Esophagus muscularis mucosa (tissue), 4 donors: ENCODE results near the gene FGF23. TPM values are rescaled to one million over a fixed set of nuclear protein-coding genes. Genes with fewer than 3 reads are reported as not detected.

Experiments
- DNase-seq: peaks from one replicate; pipeline ENCODE4 v3.0.0-alpha.2; 2017; ENCODE audit errors: extremely low spot score
- H3K27ac ChIP-seq, 4 donors: fragments of 200-600 bp; sonication (generic); replicated peaks in 1 of 4; 1 replicate in 3 of 4; 2 replicates in 1 of 4; pipeline ENCODE4 v1.5.1; 2016 to 2019; ENCODE audit warnings: mild to moderate bottlenecking in 1 of 4
- H3K27me3 ChIP-seq, 4 donors: fragments of 200-600 bp; sonication (generic); one replicate each; pipeline versions ENCODE4 v1.5.1 to v1.6.0; 2016 to 2019
- H3K36me3 ChIP-seq, 4 donors: fragments of 200-600 bp; sonication (generic); one replicate each; pipeline ENCODE4 v1.5.1; 2016 to 2019
- H3K4me1 ChIP-seq, 4 donors: fragments of 200-600 bp; sonication (generic); one replicate each; pipeline ENCODE4 v1.5.1; 2016 to 2019
- H3K4me3 ChIP-seq, 4 donors: fragments of 200-600 bp; sonication (generic); 1 replicate in 2 of 4; 2 replicates in 2 of 4; pipeline ENCODE4 v1.5.1; 2016 to 2019; ENCODE audit warnings: mild to moderate bottlenecking in 4 of 4, moderate library complexity in 1 of 4
- H3K9me3 ChIP-seq, 4 donors: fragments of 200-600 bp; sonication (generic); 1 replicate in 3 of 4; 2 replicates in 1 of 4; pipeline ENCODE4 v1.5.1; 2016 to 2019
- EP300 ChIP-seq: sonication (generic); formaldehyde crosslinking; IDR thresholded peaks from one replicate; pipeline ENCODE4 v1.6.1; 2017; ENCODE audit warnings: antibody characterized with exemption
- POLR2A ChIP-seq: fragments of 450-650 bp; IDR thresholded peaks from one replicate; pipeline ENCODE4 v1.6.1; 2017; ENCODE audit warnings: antibody characterized with exemption, moderate library complexity, mild to moderate bottlenecking, low read depth
- POLR2AphosphoS5 ChIP-seq, 2 donors: sonication (generic); formaldehyde crosslinking; IDR thresholded peaks; one replicate each; pipeline ENCODE4 v1.6.1; 2017; ENCODE audit warnings: antibody characterized with exemption in 2 of 2
- WGBS: methylation state at CpG from one replicate; pipeline ENCODE4 v1.1.5; 2018; 5-methylcytosine and 5-hydroxymethylcytosine counted together
- intact Hi-C: fragments of 100-400 bp; cut with DNase I; formaldehyde crosslinking; loops from one replicate; pipeline ENCODE4 v1.15.1; 2023
- total RNA-seq, 4 donors: library from RNA; depleted of rRNA; stranded (reverse); fragments of >200 nt; gene quantifications; one replicate each; pipeline versions ENCODE4 v1.1.0 to v1.2.1, GENCODE V29; 2016
- TF ChIP-seq, protein P1 (sequence below), 3 experiments: fragments of 200-600 bp in 2 of 3; fragments of 450-650 bp in 1 of 3; sonication (generic) in 2 of 3; IDR thresholded peaks; one replicate each; pipeline ENCODE4 v1.5.1; 2017 to 2019; ENCODE audit warnings: antibody characterized with exemption in 3 of 3, mild to moderate bottlenecking in 2 of 3, moderate library complexity in 1 of 3

The FGF23 gene
- total RNA-seq: not detected

DNA sequence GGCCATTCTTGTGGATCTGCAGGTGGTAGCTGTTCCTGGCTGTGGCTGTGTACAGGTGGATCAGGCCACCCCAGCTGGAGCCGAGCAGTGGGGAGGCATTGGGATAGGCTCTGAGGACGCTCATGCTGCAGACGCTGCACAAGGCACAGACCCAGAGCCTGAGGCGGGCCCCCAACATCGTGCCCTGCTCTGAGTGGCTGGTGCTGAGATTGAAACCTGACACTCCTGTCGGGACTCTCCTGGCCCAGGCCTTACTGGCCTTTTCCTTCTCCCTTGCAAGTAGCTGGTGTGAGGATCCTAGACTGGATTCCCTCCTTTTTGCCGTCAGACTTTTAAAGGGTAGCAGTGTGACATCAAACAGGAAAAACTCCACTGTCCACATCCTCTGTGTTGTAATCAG is at the start of gene FGF23:
FGF23 (minus strand) TSS at position 308 of the 400 bp plus-strand sequence; CDS start at position 178, 130 bp downstream.
- no peak for TF ChIP-seq EP300
- TF ChIP-seq POLR2A: no peak
- TF ChIP-seq POLR2AphosphoS5 (IDR thresholded peaks at IDR 0.05): no peak
- TF ChIP-seq, protein P1, sequence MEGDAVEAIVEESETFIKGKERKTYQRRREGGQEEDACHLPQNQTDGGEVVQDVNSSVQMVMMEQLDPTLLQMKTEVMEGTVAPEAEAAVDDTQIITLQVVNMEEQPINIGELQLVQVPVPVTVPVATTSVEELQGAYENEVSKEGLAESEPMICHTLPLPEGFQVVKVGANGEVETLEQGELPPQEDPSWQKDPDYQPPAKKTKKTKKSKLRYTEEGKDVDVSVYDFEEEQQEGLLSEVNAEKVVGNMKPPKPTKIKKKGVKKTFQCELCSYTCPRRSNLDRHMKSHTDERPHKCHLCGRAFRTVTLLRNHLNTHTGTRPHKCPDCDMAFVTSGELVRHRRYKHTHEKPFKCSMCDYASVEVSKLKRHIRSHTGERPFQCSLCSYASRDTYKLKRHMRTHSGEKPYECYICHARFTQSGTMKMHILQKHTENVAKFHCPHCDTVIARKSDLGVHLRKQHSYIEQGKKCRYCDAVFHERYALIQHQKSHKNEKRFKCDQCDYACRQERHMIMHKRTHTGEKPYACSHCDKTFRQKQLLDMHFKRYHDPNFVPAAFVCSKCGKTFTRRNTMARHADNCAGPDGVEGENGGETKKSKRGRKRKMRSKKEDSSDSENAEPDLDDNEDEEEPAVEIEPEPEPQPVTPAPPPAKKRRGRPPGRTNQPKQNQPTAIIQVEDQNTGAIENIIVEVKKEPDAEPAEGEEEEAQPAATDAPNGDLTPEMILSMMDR (IDR thresholded peaks at IDR 0.05): no peak
- no peak within 1 kb of the TSS for H3K4me3 ChIP-seq
- H3K36me3 ChIP-seq: no peaks in the 10 kb centered on the region
- H3K9me3 ChIP-seq: no peaks in the 10 kb centered on the region
- intact Hi-C loops: no loop called here
- no peaks in the 10 kb centered on the region for H3K4me1 ChIP-seq
- peaks cover 0 to 8% (median 0%) of the 10 kb centered on the region in 4 donors for H3K27me3 ChIP-seq
- H3K27ac ChIP-seq: no peak within 1 kb of the TSS
- DNase-seq: peak; percentile 90
- 7% methylated on average over 4 of the region's 7 CpGs for WGBS

DNA sequence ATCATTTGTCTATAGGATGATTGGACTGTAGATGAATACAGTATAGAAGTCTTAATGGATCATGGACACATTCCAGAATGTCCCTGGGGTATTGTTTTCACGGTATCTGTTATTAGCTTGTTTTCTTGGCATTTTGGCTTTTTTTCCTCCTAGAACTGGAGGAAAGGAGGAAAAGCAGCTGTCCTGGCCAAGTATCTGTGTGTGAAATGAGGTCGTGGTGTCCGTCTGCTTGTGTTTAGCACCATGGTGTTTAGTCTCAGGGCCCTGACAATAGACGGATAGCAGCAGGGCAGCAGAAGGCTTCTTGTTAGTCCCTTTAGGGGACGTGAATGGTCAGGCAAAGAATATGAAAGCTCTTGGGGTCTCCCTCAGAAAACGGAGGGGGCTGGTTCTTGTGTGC is 44.9 kb upstream of the FGF23 start:
- intact Hi-C loops: no loop called here
- DNase-seq: no peak
- Histone ChIP-seq H3K27me3 (no peaks in the 10 kb centered on the region), H3K36me3 (no peaks in the 10 kb centered on the region), H3K4me3 (no peak overlapping the region), H3K9me3 (no peaks in the 10 kb centered on the region), H3K27ac (no peak overlapping the region), H3K4me1 (peaks cover 0 to 6% (median 2%) of the 10 kb centered on the region in 4 donors)
- TF ChIP-seq, protein P1 (IDR thresholded peaks at IDR 0.05): no peak
- no peak for TF ChIP-seq EP300
- no peak for TF ChIP-seq POLR2A
- no peak for TF ChIP-seq POLR2AphosphoS5 (IDR thresholded peaks at IDR 0.05)
- 61% methylated on average over 6 of the region's 6 CpGs for WGBS

DNA sequence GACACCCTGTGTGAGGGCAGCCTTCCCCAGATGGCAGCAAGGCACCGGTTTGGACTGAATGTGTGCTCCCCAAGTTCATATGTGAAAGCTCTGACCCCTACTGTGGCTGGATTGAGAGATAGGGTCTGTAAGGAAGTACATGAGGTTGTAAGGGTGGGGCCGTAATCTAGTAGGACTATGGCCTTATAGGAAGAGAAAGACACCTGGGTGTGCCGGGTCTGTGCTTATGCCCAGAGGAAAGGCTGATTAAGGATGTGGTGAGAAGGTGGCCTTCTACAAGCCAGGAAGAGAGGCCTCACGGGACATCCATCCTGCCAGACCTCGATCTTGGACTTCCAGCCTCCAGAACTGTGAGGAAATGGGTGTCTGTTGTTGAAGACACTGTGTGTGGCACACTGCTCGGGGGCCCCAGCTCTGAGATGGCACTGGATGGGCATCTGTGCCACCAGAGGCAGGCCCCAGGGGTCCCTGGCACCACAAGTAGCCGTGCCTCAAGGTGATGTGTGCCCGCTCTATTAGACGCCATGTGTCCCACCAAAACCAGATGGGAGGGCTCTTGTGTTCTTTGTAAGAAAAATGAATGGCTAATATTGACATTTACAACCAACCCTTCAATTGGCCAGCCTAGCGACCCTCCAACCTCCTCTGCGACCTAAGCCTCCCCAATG is 44.1 kb upstream of the FGF23 start:
- Histone ChIP-seq H3K36me3 (no peaks in the 10 kb centered on the region), H3K27me3 (no peaks in the 10 kb centered on the region), H3K4me3 (no peak overlapping the region), H3K9me3 (no peaks in the 10 kb centered on the region), H3K4me1 (peaks cover 0 to 6% (median 2%) of the 10 kb centered on the region in 4 donors), H3K27ac (no peak overlapping the region)
- TF ChIP-seq POLR2AphosphoS5 (IDR thresholded peaks at IDR 0.05) (no peak), EP300 (no peak), POLR2A (no peak)
- TF ChIP-seq, protein P1 (IDR thresholded peaks at IDR 0.05): no peak
- no peak for DNase-seq
- intact Hi-C loops: no loop called here
- WGBS: 93% methylated on average over 11 of the region's 11 CpGs

DNA sequence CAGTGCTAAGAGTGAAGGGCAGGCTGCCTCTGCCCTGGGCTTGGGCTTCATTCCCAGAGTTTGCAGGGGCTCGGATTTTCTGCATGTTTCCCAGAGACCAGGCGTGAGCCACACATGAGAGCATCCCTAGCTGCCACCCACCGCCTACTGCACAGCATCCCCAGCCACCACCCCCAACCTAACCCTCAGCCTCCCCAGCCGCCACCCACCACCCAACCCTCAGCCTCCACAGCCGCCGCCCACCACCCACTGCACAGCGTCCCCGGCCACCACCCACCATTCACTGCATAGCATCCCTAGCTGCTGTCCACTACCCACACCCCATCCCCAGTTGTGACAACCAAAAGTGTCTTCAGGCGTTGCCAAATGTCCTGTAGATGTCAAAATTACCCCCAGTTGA is 43.5 kb upstream of the FGF23 start:
- no peak for DNase-seq
- Histone ChIP-seq H3K27me3 (no peaks in the 10 kb centered on the region), H3K4me3 (no peak overlapping the region), H3K4me1 (peaks cover 0 to 11% (median 5%) of the 10 kb centered on the region in 4 donors), H3K27ac (no peak overlapping the region), H3K36me3 (no peaks in the 10 kb centered on the region), H3K9me3 (no peaks in the 10 kb centered on the region)
- intact Hi-C loops: no loop called here
- WGBS: 94% methylated on average over 9 of the region's 9 CpGs
- TF ChIP-seq EP300: no peak

DNA sequence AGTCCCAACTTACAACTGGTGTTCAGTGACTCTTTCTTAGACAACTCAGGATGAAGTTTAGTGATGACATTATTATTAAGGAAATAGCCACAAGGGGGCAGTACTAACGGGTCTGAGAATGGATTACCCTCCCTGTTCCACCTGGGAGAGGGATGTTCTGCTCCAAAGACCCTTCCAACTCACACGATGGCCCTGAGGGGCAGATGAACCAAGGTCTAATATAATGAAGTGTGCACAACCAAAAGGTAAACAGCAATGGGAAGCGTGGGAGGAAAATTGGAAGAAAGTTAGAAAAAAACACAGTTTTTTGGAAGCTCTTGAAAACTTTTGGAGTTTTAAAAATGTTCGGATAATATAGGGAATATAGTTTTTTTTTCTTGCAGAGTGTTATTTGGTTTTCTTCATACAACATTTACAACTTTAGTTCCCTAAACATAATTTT is 42.1 kb upstream of the FGF23 start:
- Histone ChIP-seq H3K36me3 (no peaks in the 10 kb centered on the region), H3K4me3 (no peak overlapping the region), H3K27me3 (no peaks in the 10 kb centered on the region), H3K9me3 (no peaks in the 10 kb centered on the region), H3K27ac (no peak overlapping the region), H3K4me1 (peaks cover 0 to 22% (median 16%) of the 10 kb centered on the region in 4 donors)
- no peak for DNase-seq
- intact Hi-C loops: no loop called here
- TF ChIP-seq POLR2A (no peak), EP300 (no peak), POLR2AphosphoS5 (IDR thresholded peaks at IDR 0.05) (no peak)
- TF ChIP-seq, protein P1 (IDR thresholded peaks at IDR 0.05): peak; percentile 34 to 50 (median 36)
- WGBS: 42% methylated on average over 4 of the region's 4 CpGs
